HEK293 (cell line): ENCODE results near the gene IL31RA.

Experiments
- CTCF ChIA-PET: fragments of 350-600 bp; formaldehyde crosslinking; extraction: SDS; loops from one replicate; lab custom pipeline; 2021; ENCODE audit warnings: antibody characterized with exemption; lab: Yijun Ruan, JAX
- POLR2A ChIA-PET: fragments of 300-600 bp; formaldehyde crosslinking; extraction: SDS; loops from one replicate; lab custom pipeline; 2020; ENCODE audit warnings: antibody characterized with exemption, inconsistent platforms; lab: Yijun Ruan, JAX
- H3K27ac ChIP-seq: fragments of 200-500 bp; sonication (Bioruptor generic); 2 replicates; pipeline ENCODE4 v1.5.1; 2014; ENCODE audit warnings: low read depth, low read length, control low read depth, inconsistent platforms; ENCODE audit errors: extremely low read depth
- H3K36me3 ChIP-seq, 2 experiments: fragments of 200-500 bp in 1 of 2; sonication (Bioruptor generic) in 1 of 2; 1 replicate in 1 of 2; 2 replicates in 1 of 2; pipeline ENCODE4 v1.5.1; 2014 to 2017; ENCODE audit warnings: inconsistent platforms in 2 of 2, low read length in 2 of 2; ENCODE audit not compliant: control insufficient read depth in 2 of 2, insufficient read depth in 1 of 2
- H3K4me1 ChIP-seq: fragments of 200-500 bp; sonication (Bioruptor generic); 2 replicates; pipeline ENCODE4 v1.5.1; 2014; ENCODE audit warnings: mild to moderate bottlenecking, low read length, inconsistent platforms; ENCODE audit not compliant: control insufficient read depth, insufficient read depth
- H3K4me3 ChIP-seq: 2 replicates; pipeline ENCODE4 v1.5.1; 2011; ENCODE audit warnings: low read depth, mild to moderate bottlenecking, control low read depth, low read length, moderate library complexity
- H3K9me3 ChIP-seq: fragments of 200-500 bp; sonication (Bioruptor generic); 2 replicates; pipeline ENCODE4 v1.5.1; 2014; ENCODE audit warnings: low read depth, low read length, inconsistent platforms; ENCODE audit not compliant: control insufficient read depth, insufficient read depth
- GLIS1 ChIP-seq: fragments of 450-650 bp; formaldehyde crosslinking; IDR thresholded peaks from 2 replicates; pipeline ENCODE4 v1.5.1; 2016; ENCODE audit warnings: missing biosample characterization, missing genetic modification characterization
- MEIS1 ChIP-seq: sonication (generic); formaldehyde crosslinking; IDR thresholded peaks from 2 replicates; pipeline ENCODE4 v1.8.1; 2022; ENCODE audit warnings: missing genetic modification reagents, mild to moderate bottlenecking, borderline replicate concordance
- PRDM2 ChIP-seq: fragments of 450-650 bp; formaldehyde crosslinking; IDR thresholded peaks from 2 replicates; pipeline ENCODE4 v1.5.1; 2016; ENCODE audit warnings: missing biosample characterization, missing genetic modification characterization, borderline replicate concordance
- SALL2 ChIP-seq: fragments of 450-650 bp; formaldehyde crosslinking; IDR thresholded peaks from 2 replicates; pipeline ENCODE4 v1.5.0; 2017; ENCODE audit warnings: missing biosample characterization, mild to moderate bottlenecking, missing genetic modification characterization, borderline replicate concordance
- YY1 ChIP-seq: fragments of 450-650 bp; formaldehyde crosslinking; IDR thresholded peaks from 2 replicates; pipeline ENCODE4 v1.5.1; 2018; ENCODE audit warnings: missing biosample characterization, missing genetic modification characterization
- ZBTB44 ChIP-seq: fragments of 450-650 bp; IDR thresholded peaks from 2 replicates; pipeline ENCODE4 v1.5.1; 2018; ENCODE audit warnings: missing biosample characterization, mild to moderate bottlenecking, missing genetic modification characterization
- ZFP37 ChIP-seq: fragments of 450-650 bp; formaldehyde crosslinking; IDR thresholded peaks from 2 replicates; pipeline ENCODE4 v1.5.1; 2016; ENCODE audit warnings: missing biosample characterization, missing genetic modification characterization
- ZFP69B ChIP-seq: fragments of 450-650 bp; formaldehyde crosslinking; IDR thresholded peaks from 2 replicates; pipeline ENCODE4 v1.5.1; 2016; ENCODE audit warnings: missing biosample characterization, missing genetic modification characterization
- ZNF155 ChIP-seq: fragments of 450-650 bp; formaldehyde crosslinking; IDR thresholded peaks from 2 replicates; pipeline ENCODE4 v1.5.1; 2016; ENCODE audit warnings: missing biosample characterization, missing genetic modification characterization
- ZNF184 ChIP-seq: fragments of 450-650 bp; IDR thresholded peaks from 2 replicates; pipeline ENCODE4 v1.5.1; 2018; ENCODE audit warnings: missing biosample characterization, mild to moderate bottlenecking, missing genetic modification characterization
- ZNF24 ChIP-seq: fragments of 450-650 bp; formaldehyde crosslinking; IDR thresholded peaks from 2 replicates; pipeline ENCODE4 v1.5.1; 2016; ENCODE audit warnings: missing biosample characterization, missing genetic modification characterization
- ZNF280C ChIP-seq: fragments of 450-650 bp; formaldehyde crosslinking; IDR thresholded peaks from 2 replicates; pipeline ENCODE4 v1.5.1; 2016; ENCODE audit warnings: missing biosample characterization, missing genetic modification characterization
- ZNF354C ChIP-seq: fragments of 450-650 bp; formaldehyde crosslinking; IDR thresholded peaks from 2 replicates; pipeline ENCODE4 v1.5.1; 2016; ENCODE audit warnings: missing biosample characterization, missing genetic modification characterization, low read depth, borderline replicate concordance
- ZNF391 ChIP-seq: fragments of 450-650 bp; formaldehyde crosslinking; IDR thresholded peaks from 2 replicates; pipeline ENCODE4 v1.5.1; 2016; ENCODE audit warnings: low read depth, missing biosample characterization, missing genetic modification characterization, borderline replicate concordance
- ZNF580 ChIP-seq: fragments of 450-650 bp; formaldehyde crosslinking; IDR thresholded peaks from 2 replicates; pipeline ENCODE4 v1.5.1; 2016; ENCODE audit warnings: missing biosample characterization, missing genetic modification characterization
- ZNF596 ChIP-seq: fragments of 450-650 bp; IDR thresholded peaks from 2 replicates; pipeline ENCODE4 v1.5.0; 2018; ENCODE audit warnings: missing biosample characterization, mild to moderate bottlenecking, missing genetic modification characterization, moderate library complexity
- ZNF600 ChIP-seq: fragments of 450-650 bp; formaldehyde crosslinking; IDR thresholded peaks from 2 replicates; pipeline ENCODE4 v1.5.1; 2016; ENCODE audit warnings: missing biosample characterization, missing genetic modification characterization
- ZNF645 ChIP-seq: fragments of 450-650 bp; formaldehyde crosslinking; IDR thresholded peaks from 2 replicates; pipeline ENCODE4; 2016; ENCODE audit warnings: missing biosample characterization, missing genetic modification characterization
- ZNF777 ChIP-seq: fragments of 450-650 bp; formaldehyde crosslinking; IDR thresholded peaks from 2 replicates; pipeline ENCODE4 v1.5.1; 2017; ENCODE audit warnings: missing biosample characterization, missing genetic modification characterization, borderline replicate concordance
- ZNF830 ChIP-seq: fragments of 450-650 bp; IDR thresholded peaks from 2 replicates; pipeline ENCODE4 v1.5.0; 2018; ENCODE audit warnings: missing biosample characterization, missing genetic modification characterization, low read depth, mild to moderate bottlenecking, moderate library complexity

The IL31RA gene

DNA sequence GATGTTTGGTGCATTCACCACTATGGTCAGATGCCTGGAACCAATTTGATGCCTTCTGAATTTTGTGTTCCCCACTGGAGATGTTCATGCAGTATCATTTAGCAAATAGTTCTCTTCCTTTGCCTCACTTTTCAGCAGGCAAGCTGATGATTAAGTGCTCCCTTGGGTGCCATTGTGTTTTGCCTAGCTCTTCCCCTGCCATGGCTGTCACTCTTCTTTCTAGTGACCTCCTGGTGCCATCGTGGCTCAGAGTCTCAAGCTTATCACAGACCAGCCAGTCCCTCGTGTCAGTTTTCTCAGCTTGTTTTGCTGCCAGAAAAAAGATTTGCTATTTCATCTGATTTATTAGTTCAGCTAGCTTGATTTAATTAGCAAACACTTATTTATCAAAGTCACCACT, 41.3 kb downstream of the IL31RA start:
- no peaks in the 10 kb centered on the region for H3K4me1 ChIP-seq
- TF ChIP-seq ZFP37 (tag by site-specific recombination): no peak
- peak; percentile 95 for TF ChIP-seq ZNF184 (tag by site-specific recombination)
- no peak for TF ChIP-seq ZNF645 (tag by site-specific recombination)
- TF ChIP-seq ZNF600 (tag by site-specific recombination): no peak
- TF ChIP-seq YY1 (tag by site-specific recombination): no peak
- H3K4me3 ChIP-seq: no peak overlapping the region
- H3K27ac ChIP-seq: no peak overlapping the region
- no peaks in the 10 kb centered on the region for H3K36me3 ChIP-seq
- ChIA-PET CTCF (no interaction called here), POLR2A (no interaction called here)
- no peaks in the 10 kb centered on the region for H3K9me3 ChIP-seq

GRCh38 chr5:55894135-55894534, 43.0 kb downstream of the IL31RA start:
- no peaks in the 10 kb centered on the region for H3K4me1 ChIP-seq
- TF ChIP-seq ZNF354C (no peak), ZBTB44 (tag by site-specific recombination) (no peak)
- POLR2A ChIA-PET: no interaction called here
- CTCF ChIA-PET: no interaction called here
- no peaks in the 10 kb centered on the region for H3K9me3 ChIP-seq
- no peaks in the 10 kb centered on the region for H3K36me3 ChIP-seq
- H3K4me3 ChIP-seq: no peak overlapping the region
- no peak overlapping the region for H3K27ac ChIP-seq

GRCh38 chr5:55895346-55895745, 44.2 kb downstream of the IL31RA start:
- POLR2A ChIA-PET: no interaction called here
- no peak overlapping the region for H3K4me3 ChIP-seq
- CTCF ChIA-PET: interaction anchor here (0.6 to 0.7 kb wide), 3 partner anchors 13 to 339 kb away, joined by 3 to 4 read pairs (median 3); no protein-coding TSS in a partner anchor
- no peaks in the 10 kb centered on the region for H3K4me1 ChIP-seq
- no peaks in the 10 kb centered on the region for H3K36me3 ChIP-seq
- no peaks in the 10 kb centered on the region for H3K9me3 ChIP-seq
- no peak overlapping the region for H3K27ac ChIP-seq
- TF ChIP-seq ZNF280C (tag by site-specific recombination) (no peak), ZNF777 (tag by site-specific recombination) (no peak), GLIS1 (tag by site-specific recombination) (no peak), SALL2 (no peak), ZNF580 (tag by site-specific recombination) (no peak), MEIS1 (CRISPR knock-in tag) (no peak), ZNF391 (tag by site-specific recombination) (no peak), ZNF830 (no peak), PRDM2 (no peak), ZNF24 (tag by site-specific recombination) (no peak), ZNF155 (no peak), ZFP69B (tag by site-specific recombination) (no peak), ZNF596 (tag by site-specific recombination) (no peak)
